Right lobe of liver (tissue), 6 donors: Measurements from ENCODE around the gene SLC32A1. TPM values are rescaled to one million over a fixed set of nuclear protein-coding genes. Genes with fewer than 3 reads are reported as not detected.

Experiments used
- ATAC-seq, 4 donors: fragments of 200-7000 bp; cut with Tn5 transposase; one replicate each; pipeline ENCODE4 v1.9.1; 2020; ENCODE audit warnings: mild to moderate bottlenecking in 4 of 4, moderate library complexity in 4 of 4
- DNase-seq, 3 donors: peaks; one replicate each; pipeline ENCODE4 v3.0.0-alpha.2; 2020
- H3K27ac ChIP-seq, 3 donors: fragments of 200-600 bp; one replicate each; pipeline ENCODE4 v1.8.0; 2022
- H3K27me3 ChIP-seq, 2 donors: fragments of 200-600 bp; one replicate each; pipeline ENCODE4 v1.8.0; 2022
- H3K36me3 ChIP-seq, 4 donors: fragments of 200-600 bp; sonication (generic) in 1 of 4; one replicate each; pipeline versions ENCODE4 v1.5.1 to v1.8.0; 2017 to 2022; ENCODE audit warnings: control low read depth in 1 of 4
- H3K4me1 ChIP-seq, 4 donors: fragments of 200-600 bp; sonication (generic) in 1 of 4; one replicate each; pipeline versions ENCODE4 v1.5.1 to v1.8.0; 2017 to 2022; ENCODE audit warnings: control low read depth in 1 of 4
- H3K4me3 ChIP-seq, 3 donors: fragments of 200-600 bp; one replicate each; pipeline ENCODE4 v1.8.0; 2022
- H3K9me3 ChIP-seq, 4 donors: fragments of 200-600 bp; sonication (generic) in 1 of 4; one replicate each; pipeline versions ENCODE4 v1.5.1 to v1.8.0; 2017 to 2022; ENCODE audit warnings: control low read depth in 1 of 4
- POLR2A ChIP-seq: fragments of 450-650 bp; IDR thresholded peaks from one replicate; pipeline ENCODE4 v1.6.1; 2017; ENCODE audit warnings: antibody characterized with exemption, mild to moderate bottlenecking
- WGBS: methylation state at CpG from one replicate; pipeline ENCODE4 v1.1.6; 2018; ENCODE audit warnings: low coverage, low lambda C conversion rate; ENCODE audit not compliant: insufficient coverage; ENCODE audit errors: missing lambda C conversion rate; 5-methylcytosine and 5-hydroxymethylcytosine counted together
- intact Hi-C, 2 donors: fragments of 100-400 bp; cut with DNase I; formaldehyde crosslinking; loops; one replicate each; pipeline versions ENCODE4 v1.11.2 to v1.14.1; 2022
- total RNA-seq, 6 experiments: library from RNA; depleted of rRNA in 2 of 6; stranded (reverse); fragments of >200 nt in 2 of 6; fragmentation: NEBNext Ultra II Directional in 3 of 6; extraction: Animal tissue kit (Norgen Biotek cat#: 25700) in 3 of 6; gene quantifications; one replicate each; pipeline versions ENCODE4 v1.1.0 to v1.2.4, GENCODE V29; 2016 to 2023
- TF ChIP-seq, protein P1 (sequence below), 4 donors: fragments of 200-600 bp in 3 of 4; fragments of 450-650 bp in 1 of 4; IDR thresholded peaks; one replicate each; pipeline versions ENCODE4 v1.5.1 to v1.8.0; 2016 to 2022; ENCODE audit warnings: antibody characterized with exemption in 4 of 4, mild to moderate bottlenecking in 2 of 4
- donor health status: DM: no; HTN: yes; CAD: no.
- donor health status: DM: no; HTN: no; CAD: no.
- donor health status: DM: no; HTN: no; CAD: no.
- donor health status: DM: no; HTN: yes; CAD: no.
- donor health status: DM: no; HTN: yes; CAD: no.

The SLC32A1 gene
- total RNA-seq, 6 experiments from 2014 or later: not detected

DNA sequence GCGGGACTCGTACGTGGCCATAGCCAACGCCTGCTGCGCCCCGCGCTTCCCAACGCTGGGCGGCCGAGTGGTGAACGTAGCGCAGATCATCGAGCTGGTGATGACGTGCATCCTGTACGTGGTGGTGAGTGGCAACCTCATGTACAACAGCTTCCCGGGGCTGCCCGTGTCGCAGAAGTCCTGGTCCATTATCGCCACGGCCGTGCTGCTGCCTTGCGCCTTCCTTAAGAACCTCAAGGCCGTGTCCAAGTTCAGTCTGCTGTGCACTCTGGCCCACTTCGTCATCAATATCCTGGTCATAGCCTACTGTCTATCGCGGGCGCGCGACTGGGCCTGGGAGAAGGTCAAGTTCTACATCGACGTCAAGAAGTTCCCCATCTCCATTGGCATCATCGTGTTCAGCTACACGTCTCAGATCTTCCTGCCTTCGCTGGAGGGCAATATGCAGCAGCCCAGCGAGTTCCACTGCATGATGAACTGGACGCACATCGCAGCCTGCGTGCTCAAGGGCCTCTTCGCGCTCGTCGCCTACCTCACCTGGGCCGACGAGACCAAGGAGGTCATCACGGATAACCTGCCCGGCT is 3.4 kb downstream of the SLC32A1 start:
- intact Hi-C loops: no loop called here
- Histone ChIP-seq H3K27ac (no peak overlapping the region), H3K4me3 (no peak overlapping the region), H3K36me3 (no peaks in the 10 kb centered on the region), H3K4me1 (peaks cover 0 to 10% (median 0%) of the 10 kb centered on the region in 4 donors), H3K9me3 (no peaks in the 10 kb centered on the region), H3K27me3 (peaks cover 11 to 51% of the 10 kb centered on the region in 2 donors)
- WGBS: 3% methylated on average over 24 of the region's 46 CpGs
- TF ChIP-seq POLR2A: no peak
- TF ChIP-seq, protein P1, sequence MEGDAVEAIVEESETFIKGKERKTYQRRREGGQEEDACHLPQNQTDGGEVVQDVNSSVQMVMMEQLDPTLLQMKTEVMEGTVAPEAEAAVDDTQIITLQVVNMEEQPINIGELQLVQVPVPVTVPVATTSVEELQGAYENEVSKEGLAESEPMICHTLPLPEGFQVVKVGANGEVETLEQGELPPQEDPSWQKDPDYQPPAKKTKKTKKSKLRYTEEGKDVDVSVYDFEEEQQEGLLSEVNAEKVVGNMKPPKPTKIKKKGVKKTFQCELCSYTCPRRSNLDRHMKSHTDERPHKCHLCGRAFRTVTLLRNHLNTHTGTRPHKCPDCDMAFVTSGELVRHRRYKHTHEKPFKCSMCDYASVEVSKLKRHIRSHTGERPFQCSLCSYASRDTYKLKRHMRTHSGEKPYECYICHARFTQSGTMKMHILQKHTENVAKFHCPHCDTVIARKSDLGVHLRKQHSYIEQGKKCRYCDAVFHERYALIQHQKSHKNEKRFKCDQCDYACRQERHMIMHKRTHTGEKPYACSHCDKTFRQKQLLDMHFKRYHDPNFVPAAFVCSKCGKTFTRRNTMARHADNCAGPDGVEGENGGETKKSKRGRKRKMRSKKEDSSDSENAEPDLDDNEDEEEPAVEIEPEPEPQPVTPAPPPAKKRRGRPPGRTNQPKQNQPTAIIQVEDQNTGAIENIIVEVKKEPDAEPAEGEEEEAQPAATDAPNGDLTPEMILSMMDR (IDR thresholded peaks at IDR 0.05): no peak
- no peak for ATAC-seq
- DNase-seq: no peak

DNA sequence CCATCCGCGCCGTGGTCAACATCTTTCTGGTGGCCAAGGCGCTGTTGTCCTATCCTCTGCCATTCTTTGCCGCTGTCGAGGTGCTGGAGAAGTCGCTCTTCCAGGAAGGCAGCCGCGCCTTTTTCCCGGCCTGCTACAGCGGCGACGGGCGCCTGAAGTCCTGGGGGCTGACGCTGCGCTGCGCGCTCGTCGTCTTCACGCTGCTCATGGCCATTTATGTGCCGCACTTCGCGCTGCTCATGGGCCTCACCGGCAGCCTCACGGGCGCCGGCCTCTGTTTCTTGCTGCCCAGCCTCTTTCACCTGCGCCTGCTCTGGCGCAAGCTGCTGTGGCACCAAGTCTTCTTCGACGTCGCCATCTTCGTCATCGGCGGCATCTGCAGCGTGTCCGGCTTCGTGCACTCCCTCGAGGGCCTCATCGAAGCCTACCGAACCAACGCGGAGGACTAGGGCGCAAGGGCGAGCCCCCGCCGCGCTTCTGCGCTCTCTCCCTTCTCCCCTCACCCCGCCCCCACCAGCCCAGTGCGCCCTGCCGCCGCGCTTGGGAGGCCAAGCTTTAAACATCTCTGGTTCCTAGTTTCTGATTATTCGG is 4.0 kb downstream of the SLC32A1 start:
- TF ChIP-seq POLR2A: no peak
- TF ChIP-seq, protein P1 (IDR thresholded peaks at IDR 0.05): no peak
- peaks cover 11 to 51% of the 10 kb centered on the region in 2 donors for H3K27me3 ChIP-seq
- no peaks in the 10 kb centered on the region for H3K36me3 ChIP-seq
- no peak for DNase-seq
- H3K4me3 ChIP-seq: no peak overlapping the region
- H3K9me3 ChIP-seq: no peaks in the 10 kb centered on the region
- intact Hi-C loops: no loop called here
- WGBS: 3% methylated on average over 19 of the region's 56 CpGs
- ATAC-seq: no peak
- H3K4me1 ChIP-seq: peaks cover 0 to 10% (median 0%) of the 10 kb centered on the region in 4 donors
- H3K27ac ChIP-seq: no peak overlapping the region

DNA sequence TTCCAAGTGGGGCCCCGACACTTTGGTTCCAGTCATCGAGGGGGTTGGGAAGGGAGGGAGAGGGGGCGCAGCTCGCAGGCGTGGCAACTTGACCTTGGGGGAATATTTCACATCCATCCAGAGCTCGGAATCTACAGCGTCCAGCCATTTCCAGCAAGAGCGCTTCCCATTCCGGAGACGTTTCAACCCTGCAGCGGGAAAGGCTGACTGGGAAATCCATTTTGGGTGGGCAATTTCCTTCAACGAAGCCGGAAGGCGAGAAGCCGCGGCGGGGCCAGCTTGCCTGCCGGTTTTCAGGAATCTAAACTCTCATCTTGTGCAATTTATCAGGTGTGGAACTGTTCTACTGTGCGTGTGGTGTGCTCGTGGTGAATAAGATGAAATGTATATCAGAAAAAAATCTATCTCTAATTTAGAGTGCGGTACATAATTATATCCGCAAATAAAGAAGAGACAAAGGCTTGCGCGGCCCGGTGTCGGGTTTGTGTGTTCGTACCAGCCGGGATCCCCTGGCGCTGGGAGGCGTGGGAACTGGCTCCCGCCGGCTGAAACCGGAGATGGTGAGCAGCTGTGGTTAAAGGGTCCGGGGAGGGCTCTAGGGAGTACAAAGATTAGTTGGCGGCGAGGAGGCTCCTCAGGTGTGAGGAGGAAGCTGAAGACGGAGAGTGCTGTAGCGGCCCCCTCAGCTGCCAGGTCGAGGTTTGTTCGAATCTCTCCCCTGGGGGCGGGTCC is 4.8 kb downstream of the SLC32A1 start:
- intact Hi-C loops: no loop called here
- H3K27ac ChIP-seq: no peak overlapping the region
- H3K4me1 ChIP-seq: peaks cover 0 to 10% (median 0%) of the 10 kb centered on the region in 4 donors
- 2% methylated on average over 33 of the region's 41 CpGs for WGBS
- no peaks in the 10 kb centered on the region for H3K9me3 ChIP-seq
- H3K27me3 ChIP-seq: peaks cover 11 to 56% of the 10 kb centered on the region in 2 donors
- ATAC-seq (no peak), DNase-seq (no peak)
- TF ChIP-seq, protein P1 (IDR thresholded peaks at IDR 0.05): no peak
- TF ChIP-seq POLR2A: no peak
- H3K4me3 ChIP-seq: no peak overlapping the region
- no peaks in the 10 kb centered on the region for H3K36me3 ChIP-seq

DNA sequence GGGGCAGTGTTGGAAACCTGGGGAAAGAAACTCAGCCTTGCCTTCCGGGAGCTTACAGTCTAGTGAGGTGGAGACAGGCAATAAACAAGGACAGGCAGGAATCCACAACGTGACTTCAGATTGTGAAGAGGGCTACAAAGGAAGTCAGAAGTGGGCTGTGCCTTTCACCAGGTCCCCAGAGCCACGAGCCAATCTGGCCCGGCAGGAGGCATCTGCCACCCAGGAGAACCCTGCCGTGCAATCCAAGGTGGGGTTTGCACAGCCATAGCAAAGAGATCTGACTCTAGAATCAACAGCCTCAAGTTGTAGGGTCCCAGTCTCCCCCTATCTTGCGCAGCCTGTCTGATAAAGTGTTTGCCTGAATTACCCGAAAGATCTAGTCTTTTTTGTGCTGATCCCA is 5.5 kb downstream of the SLC32A1 start:
- no peak for ATAC-seq

More for the DNA sequence above, 5.5 kb downstream of the SLC32A1 start:
- intact Hi-C loops: loop anchor here in 1 of 2 donors (10.0 kb wide), 1 partner anchor 85 kb away; no protein-coding TSS in a partner anchor
- no peak for DNase-seq
- H3K9me3 ChIP-seq: no peaks in the 10 kb centered on the region
- TF ChIP-seq, protein P1 (IDR thresholded peaks at IDR 0.05): no peak
- TF ChIP-seq POLR2A: no peak
- H3K27ac ChIP-seq: no peak overlapping the region
- peaks cover 9 to 57% of the 10 kb centered on the region in 2 donors for H3K27me3 ChIP-seq
- H3K4me3 ChIP-seq: no peak overlapping the region
- no peaks in the 10 kb centered on the region for H3K36me3 ChIP-seq
- 1% methylated on average over 6 of the region's 7 CpGs for WGBS
- H3K4me1 ChIP-seq: peaks cover 0 to 10% (median 0%) of the 10 kb centered on the region in 4 donors
